Measurements from ENCODE around the gene PRAMEF14.
"Not testable (repeated sequence)": the region's sequence is repeated elsewhere in the genome, so short reads cannot be mapped to it uniquely, and the experiment has no call there.

DNA sequence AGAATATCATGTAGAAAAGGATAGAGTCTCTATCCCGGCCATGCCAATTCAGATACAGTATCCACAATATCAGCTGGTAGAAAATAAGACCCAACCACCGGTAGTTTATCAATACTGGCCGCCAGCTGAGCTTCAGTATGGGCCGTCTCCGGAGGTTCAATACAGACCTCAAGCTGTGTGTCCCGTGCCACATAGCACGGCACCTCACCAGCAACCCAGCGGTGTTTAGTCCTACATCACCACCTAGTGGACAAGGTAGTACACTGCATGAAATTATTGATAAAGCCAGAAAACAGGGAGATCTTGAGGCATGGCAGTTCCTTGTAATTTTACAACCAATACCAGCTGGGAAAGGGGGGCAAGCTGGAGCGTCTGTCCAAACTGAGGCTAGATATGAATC is 7.5 kb upstream of the PRAMEF14 start:
- TF ChIP-seq, protein P1, sequence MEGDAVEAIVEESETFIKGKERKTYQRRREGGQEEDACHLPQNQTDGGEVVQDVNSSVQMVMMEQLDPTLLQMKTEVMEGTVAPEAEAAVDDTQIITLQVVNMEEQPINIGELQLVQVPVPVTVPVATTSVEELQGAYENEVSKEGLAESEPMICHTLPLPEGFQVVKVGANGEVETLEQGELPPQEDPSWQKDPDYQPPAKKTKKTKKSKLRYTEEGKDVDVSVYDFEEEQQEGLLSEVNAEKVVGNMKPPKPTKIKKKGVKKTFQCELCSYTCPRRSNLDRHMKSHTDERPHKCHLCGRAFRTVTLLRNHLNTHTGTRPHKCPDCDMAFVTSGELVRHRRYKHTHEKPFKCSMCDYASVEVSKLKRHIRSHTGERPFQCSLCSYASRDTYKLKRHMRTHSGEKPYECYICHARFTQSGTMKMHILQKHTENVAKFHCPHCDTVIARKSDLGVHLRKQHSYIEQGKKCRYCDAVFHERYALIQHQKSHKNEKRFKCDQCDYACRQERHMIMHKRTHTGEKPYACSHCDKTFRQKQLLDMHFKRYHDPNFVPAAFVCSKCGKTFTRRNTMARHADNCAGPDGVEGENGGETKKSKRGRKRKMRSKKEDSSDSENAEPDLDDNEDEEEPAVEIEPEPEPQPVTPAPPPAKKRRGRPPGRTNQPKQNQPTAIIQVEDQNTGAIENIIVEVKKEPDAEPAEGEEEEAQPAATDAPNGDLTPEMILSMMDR (IDR thresholded peaks at IDR 0.05) = not testable (repeated sequence)
- TF ChIP-seq EP300, POLR2A (IDR thresholded peaks at IDR 0.05): not testable (repeated sequence)
